Fibroblast of lung (primary cell): ENCODE results near the gene NUMA1. TPM values are rescaled to one million over a fixed set of nuclear protein-coding genes. Genes with fewer than 3 reads are reported as not detected.

ENCODE experiments used
- DNase-seq, 2 donors: peaks; one replicate each; pipeline versions ENCODE4 v3.0.0 to v3.0.0-alpha.2; 2010; ENCODE audit warnings: low read depth in 2 of 2
- H2AFZ ChIP-seq: 2 replicates; pipeline ENCODE4 v1.5.1; 2012; ENCODE audit warnings: low read length, control low read depth, inconsistent platforms
- H3K27ac ChIP-seq: 2 replicates; pipeline ENCODE4 v1.5.1; 2011; ENCODE audit warnings: low read length, control low read depth; ENCODE audit not compliant: insufficient read depth
- H3K27me3 ChIP-seq: 2 replicates; pipeline ENCODE4 v1.5.1; 2011; ENCODE audit warnings: mild to moderate bottlenecking, low read length; ENCODE audit not compliant: control insufficient read depth, insufficient read depth
- H3K36me3 ChIP-seq: 2 replicates; pipeline ENCODE4 v1.5.1; 2011; ENCODE audit warnings: low read length; ENCODE audit not compliant: control insufficient read depth, insufficient read depth
- H3K4me1 ChIP-seq: 2 replicates; pipeline ENCODE4 v1.5.1; 2011; ENCODE audit warnings: low read length; ENCODE audit not compliant: control insufficient read depth, insufficient read depth; ENCODE audit errors: extremely low read depth
- H3K4me2 ChIP-seq: 2 replicates; pipeline ENCODE4 v1.5.1; 2011; ENCODE audit warnings: low read length, control low read depth; ENCODE audit not compliant: insufficient read depth; ENCODE audit errors: extremely low read depth
- H3K4me3 ChIP-seq, 4 experiments: fragments of 200-600 bp in 1 of 4; sonication (generic) in 1 of 4; replicated peaks in 1 of 4; 2 replicates each; pipeline ENCODE4 v1.5.1; 2011 to 2016; ENCODE audit warnings: low read length in 4 of 4, low read depth in 3 of 4, mild to moderate bottlenecking in 3 of 4, control low read depth in 2 of 4, inconsistent platforms in 1 of 4, mixed read lengths in 1 of 4; ENCODE audit not compliant: insufficient read depth in 1 of 4; ENCODE audit errors: control extremely low read depth in 1 of 4
- H3K79me2 ChIP-seq: 2 replicates; pipeline ENCODE4 v1.5.1; 2012; ENCODE audit warnings: mild to moderate bottlenecking, low read length, inconsistent platforms; ENCODE audit not compliant: control insufficient read depth, insufficient read depth
- H3K9ac ChIP-seq: 2 replicates; pipeline ENCODE4 v1.5.1; 2011; ENCODE audit warnings: mild to moderate bottlenecking, low read length, control low read depth; ENCODE audit not compliant: insufficient read depth
- H3K9me3 ChIP-seq: 2 replicates; pipeline ENCODE4 v1.5.1; 2012; ENCODE audit warnings: low read depth, low read length; ENCODE audit not compliant: control insufficient read depth, insufficient read depth
- H4K20me1 ChIP-seq: 2 replicates; pipeline ENCODE4 v1.5.1; 2011; ENCODE audit warnings: low read length; ENCODE audit not compliant: control insufficient read depth, insufficient read depth; ENCODE audit errors: extremely low read depth
- CTCF ChIP-seq, 2 donors: IDR thresholded peaks in 1 of 2; conservative IDR thresholded peaks in 1 of 2; 1 replicate in 1 of 2; 2 replicates in 1 of 2; pipeline ENCODE4 v1.5.1; 2011 to 2012; ENCODE audit warnings: low read length in 2 of 2, control low read depth in 1 of 2, inconsistent platforms in 1 of 2, low read depth in 1 of 2, mild to moderate bottlenecking in 1 of 2
- EZH2 ChIP-seq: IDR thresholded peaks from 2 replicates; pipeline ENCODE4 v1.5.1; 2012; ENCODE audit warnings: low read length, control low read depth, mild to moderate bottlenecking; ENCODE audit errors: missing control alignments
- polyA plus RNA-seq, 2 donors: library from polyadenylated mRNA; depleted of rRNA in 1 of 2; stranded (reverse) in 1 of 2; unstranded in 1 of 2; fragments of >200 nt; gene quantifications; 2 replicates each; pipeline ENCODE4 v1.2.1, GENCODE V29; 2011 to 2012; ENCODE audit warnings: missing spikeins in 1 of 2
- total RNA-seq: library from RNA; depleted of rRNA; stranded (reverse); fragments of >200 nt; gene quantifications from 2 replicates; pipeline ENCODE4 v1.2.1, GENCODE V29; 2014

The NUMA1 gene
- total and polyA plus RNA-seq, 2 donors (not counting 1 experiment from before 2014, with no cell fraction given), result 59.0 to 247 TPM

GRCh38 chr11:71971680-71972079, 108.7 kb downstream of the NUMA1 start:
- no peaks in the 10 kb centered on the region for H4K20me1 ChIP-seq
- no peaks in the 10 kb centered on the region for H3K79me2 ChIP-seq
- H3K4me1 ChIP-seq, result no peaks in the 10 kb centered on the region
- no peak overlapping the region for H3K4me2 ChIP-seq
- no peak overlapping the region for H3K27ac ChIP-seq
- no peaks in the 10 kb centered on the region for H3K9me3 ChIP-seq
- no peak overlapping the region for H3K4me3 ChIP-seq
- H3K36me3 ChIP-seq, result no peaks in the 10 kb centered on the region
- no peak for DNase-seq
- no peaks in the 10 kb centered on the region for H3K27me3 ChIP-seq
- no peak overlapping the region for H3K9ac ChIP-seq
- TF ChIP-seq EZH2, result no peak
- TF ChIP-seq CTCF (conservative IDR thresholded peaks at IDR 0.05 in 1 of 2, IDR thresholded peaks at IDR 0.05 in 1 of 2; ENCODE audit: low read depth in 1 of 2, low read length in 2 of 2), result no peak
- no peak overlapping the region for H2AFZ ChIP-seq

- Histone ChIP-seq H3K4me1 (no peaks in the 10 kb centered on the region), H3K9ac (no peak overlapping the region), H2AFZ (no peak overlapping the region), H3K79me2 (no peaks in the 10 kb centered on the region), H3K9me3 (no peaks in the 10 kb centered on the region), H3K36me3 (no peaks in the 10 kb centered on the region), H3K4me2 (no peak overlapping the region), H3K4me3 (no peak overlapping the region), H4K20me1 (no peaks in the 10 kb centered on the region), H3K27me3 (no peaks in the 10 kb centered on the region), H3K27ac (no peak overlapping the region)
- TF ChIP-seq EZH2, result no peak
- TF ChIP-seq CTCF (conservative IDR thresholded peaks at IDR 0.05 in 1 of 2, IDR thresholded peaks at IDR 0.05 in 1 of 2; ENCODE audit: low read depth in 1 of 2, low read length in 2 of 2), result no peak
- peak in 1 of 2 donors; percentile 37 for DNase-seq
Measured at GRCh38 chr11:71964641-71965040, 115.7 kb downstream of the NUMA1 start.

GRCh38 chr11:71963468-71963867, 116.9 kb downstream of the NUMA1 start:
- no peaks in the 10 kb centered on the region for H3K79me2 ChIP-seq

More at GRCh38 chr11:71963468-71963867, 116.9 kb downstream of the NUMA1 start:
- Histone ChIP-seq H2AFZ (no peak overlapping the region), H3K4me2 (no peak overlapping the region), H4K20me1 (no peaks in the 10 kb centered on the region), H3K36me3 (no peaks in the 10 kb centered on the region), H3K4me3 (no peak overlapping the region), H3K9me3 (no peaks in the 10 kb centered on the region), H3K27me3 (no peaks in the 10 kb centered on the region), H3K9ac (no peak overlapping the region), H3K4me1 (no peaks in the 10 kb centered on the region), H3K27ac (no peak overlapping the region)
- no peak for TF ChIP-seq CTCF (conservative IDR thresholded peaks at IDR 0.05 in 1 of 2, IDR thresholded peaks at IDR 0.05 in 1 of 2; ENCODE audit: low read depth in 1 of 2, low read length in 2 of 2)
- TF ChIP-seq EZH2, result no peak
- no peak for DNase-seq
